Epithelial cell of proximal tubule (primary cell): ENCODE data around the gene IER5L. TPM values are rescaled to one million over a fixed set of nuclear protein-coding genes. Genes with fewer than 3 reads are reported as not detected.

ENCODE experiments used
- DNase-seq: peaks from one replicate; pipeline ENCODE4 v3.0.0-alpha.2; 2011; ENCODE audit warnings: low read depth
- H3K4me3 ChIP-seq: 2 replicates; pipeline ENCODE4 v1.5.1; 2011; ENCODE audit warnings: low read depth, mild to moderate bottlenecking, low read length
- total RNA-seq: library from RNA; depleted of rRNA; stranded (reverse); fragments of >200 nt; gene quantifications from 2 replicates; pipeline ENCODE4 v1.2.3, GENCODE V29; 2015
- TF ChIP-seq, protein P1 (sequence below): conservative IDR thresholded peaks from 2 replicates; pipeline ENCODE4 v1.5.1; 2012; ENCODE audit warnings: low read depth, mild to moderate bottlenecking, low read length

Gene IER5L
- total RNA-seq, 1 donor from 2014 or later: 43.2 TPM

DNA sequence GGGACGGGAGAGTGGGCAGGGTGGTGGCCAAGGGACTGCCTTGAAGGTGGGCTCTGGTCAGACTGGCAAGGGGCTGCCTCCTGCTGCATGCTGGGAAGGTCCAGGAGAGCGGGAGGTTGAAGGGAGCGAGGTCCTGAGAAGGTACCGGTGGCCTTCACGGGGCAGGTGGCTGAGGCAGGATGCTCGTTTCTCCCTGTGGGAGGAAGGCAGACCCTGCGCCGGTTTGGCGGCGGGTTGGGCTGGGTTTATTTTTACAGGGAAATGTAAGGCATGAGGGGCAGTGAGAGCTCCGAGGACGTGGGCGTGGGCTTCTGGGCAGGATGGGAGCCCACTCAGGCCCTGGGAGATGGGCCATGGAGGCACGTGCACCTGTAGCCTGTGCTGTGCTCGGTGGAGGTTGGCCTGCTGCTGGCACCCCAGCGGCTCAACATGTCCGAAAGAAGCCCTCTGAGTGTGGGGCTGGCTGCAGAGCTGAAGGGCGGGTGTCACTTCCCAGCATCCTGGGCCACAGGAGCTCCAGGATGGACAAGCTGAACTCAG is 27.3 kb downstream of the IER5L start:
- no peak for DNase-seq
- H3K4me3 ChIP-seq: no peak overlapping the region
- TF ChIP-seq, protein P1, sequence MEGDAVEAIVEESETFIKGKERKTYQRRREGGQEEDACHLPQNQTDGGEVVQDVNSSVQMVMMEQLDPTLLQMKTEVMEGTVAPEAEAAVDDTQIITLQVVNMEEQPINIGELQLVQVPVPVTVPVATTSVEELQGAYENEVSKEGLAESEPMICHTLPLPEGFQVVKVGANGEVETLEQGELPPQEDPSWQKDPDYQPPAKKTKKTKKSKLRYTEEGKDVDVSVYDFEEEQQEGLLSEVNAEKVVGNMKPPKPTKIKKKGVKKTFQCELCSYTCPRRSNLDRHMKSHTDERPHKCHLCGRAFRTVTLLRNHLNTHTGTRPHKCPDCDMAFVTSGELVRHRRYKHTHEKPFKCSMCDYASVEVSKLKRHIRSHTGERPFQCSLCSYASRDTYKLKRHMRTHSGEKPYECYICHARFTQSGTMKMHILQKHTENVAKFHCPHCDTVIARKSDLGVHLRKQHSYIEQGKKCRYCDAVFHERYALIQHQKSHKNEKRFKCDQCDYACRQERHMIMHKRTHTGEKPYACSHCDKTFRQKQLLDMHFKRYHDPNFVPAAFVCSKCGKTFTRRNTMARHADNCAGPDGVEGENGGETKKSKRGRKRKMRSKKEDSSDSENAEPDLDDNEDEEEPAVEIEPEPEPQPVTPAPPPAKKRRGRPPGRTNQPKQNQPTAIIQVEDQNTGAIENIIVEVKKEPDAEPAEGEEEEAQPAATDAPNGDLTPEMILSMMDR: no peak

DNA sequence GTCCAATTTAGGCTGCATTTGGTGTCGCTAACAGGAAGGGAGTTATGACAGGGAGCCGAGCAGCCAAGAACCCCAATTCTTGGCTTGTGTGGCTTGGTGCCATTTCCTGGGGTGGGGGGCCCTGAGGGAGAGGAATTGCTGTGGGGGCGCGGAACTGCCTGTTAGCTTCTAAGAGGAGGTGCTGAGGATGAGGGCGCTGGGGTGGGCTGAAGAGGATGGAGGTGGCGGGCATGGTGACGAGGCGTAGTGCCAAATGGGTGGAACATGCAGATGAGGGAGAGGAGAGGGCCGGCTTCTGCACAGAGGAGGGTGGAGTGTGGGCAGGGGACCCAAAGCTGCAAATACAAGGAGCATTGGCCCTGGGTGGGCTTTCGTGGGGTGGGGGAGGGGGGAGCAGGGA is 27.9 kb downstream of the IER5L start:
- no peak overlapping the region for H3K4me3 ChIP-seq
- TF ChIP-seq, protein P1: no peak
- no peak for DNase-seq

DNA sequence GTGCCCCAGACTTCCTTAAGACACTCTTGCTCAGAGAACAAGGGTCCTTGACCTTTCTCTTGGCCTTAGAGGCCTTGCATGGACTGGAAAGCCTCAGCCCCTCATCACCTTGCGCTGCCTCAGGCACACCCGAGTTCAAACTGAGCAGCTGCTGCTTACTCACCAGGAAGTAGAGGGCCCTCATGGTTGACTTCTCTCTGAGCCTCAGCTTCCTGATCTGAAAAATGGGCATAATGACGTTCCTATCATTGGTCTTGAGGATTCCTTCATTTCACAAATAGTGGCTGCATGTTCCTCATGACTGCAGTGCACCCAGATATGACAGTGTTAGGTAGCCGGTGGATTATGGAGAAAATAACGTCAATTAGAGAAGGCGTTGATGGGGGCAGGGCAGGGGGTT is 28.6 kb downstream of the IER5L start:
- no peak overlapping the region for H3K4me3 ChIP-seq
- no peak for DNase-seq
- TF ChIP-seq, protein P1: no peak

DNA sequence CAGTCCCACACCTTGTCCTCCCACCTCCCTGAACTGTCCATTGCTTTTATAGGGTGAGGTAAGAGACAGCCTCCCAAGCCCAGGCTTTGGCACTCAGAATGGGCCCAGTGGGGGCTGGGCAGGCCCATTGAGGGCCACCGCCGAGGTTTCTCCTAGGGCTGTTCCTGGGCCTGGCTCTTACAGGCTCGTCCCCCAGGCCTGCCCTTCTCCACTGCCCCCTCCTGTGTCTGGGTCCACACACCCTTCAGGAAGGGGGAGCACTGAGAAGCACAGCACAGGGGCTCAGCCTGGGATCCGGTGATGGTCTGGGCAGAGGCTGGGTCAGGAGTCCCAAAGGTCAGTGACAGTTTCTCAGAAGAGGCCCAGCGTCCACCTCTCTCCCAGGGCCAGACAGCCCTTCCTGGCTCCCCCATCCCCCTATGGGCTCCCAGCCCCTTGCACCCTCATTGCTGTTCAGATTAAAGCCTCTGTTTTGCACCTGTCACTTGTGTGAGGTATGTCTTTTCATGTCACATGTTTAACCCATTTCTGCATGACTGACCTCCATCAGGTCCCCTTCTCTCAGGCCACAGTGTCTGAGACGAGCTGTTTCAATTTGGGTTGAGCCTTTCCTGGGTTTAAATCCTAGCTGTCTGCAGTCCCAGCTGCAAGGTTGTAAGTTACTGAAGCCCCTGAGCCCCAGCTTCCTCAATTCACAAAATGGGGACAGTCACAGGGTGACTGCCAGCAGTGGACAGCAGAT is 29.4 kb downstream of the IER5L start:
- TF ChIP-seq, protein P1: no peak
- DNase-seq: no peak
- no peak overlapping the region for H3K4me3 ChIP-seq

DNA sequence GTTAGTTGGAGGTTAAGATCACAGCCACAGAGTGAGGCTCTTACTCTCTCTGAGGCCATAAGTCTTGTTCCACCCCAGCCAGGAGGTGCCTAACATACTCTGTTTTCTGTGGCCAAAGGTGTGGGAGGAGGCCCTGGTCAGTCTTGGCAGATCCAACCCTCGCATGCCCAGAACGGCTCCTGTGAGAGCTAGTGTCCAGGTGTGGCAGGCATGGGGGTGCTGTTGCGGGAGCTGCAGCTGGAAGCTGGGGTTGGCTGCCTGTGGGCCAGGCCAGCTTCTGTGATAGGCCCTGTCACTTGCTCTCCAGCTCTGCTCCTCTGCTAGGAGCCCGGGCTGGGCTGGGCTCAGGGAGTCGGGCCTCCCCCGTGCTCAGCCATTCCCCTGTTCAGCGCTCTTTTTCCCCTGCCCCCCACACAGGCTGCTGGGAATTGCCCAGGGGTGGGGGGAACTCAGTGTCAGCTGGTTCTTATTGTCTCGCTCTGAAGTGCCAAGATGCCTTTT is 31.6 kb downstream of the IER5L start:
- no peak overlapping the region for H3K4me3 ChIP-seq
- DNase-seq: no peak
- TF ChIP-seq, protein P1: no peak

DNA sequence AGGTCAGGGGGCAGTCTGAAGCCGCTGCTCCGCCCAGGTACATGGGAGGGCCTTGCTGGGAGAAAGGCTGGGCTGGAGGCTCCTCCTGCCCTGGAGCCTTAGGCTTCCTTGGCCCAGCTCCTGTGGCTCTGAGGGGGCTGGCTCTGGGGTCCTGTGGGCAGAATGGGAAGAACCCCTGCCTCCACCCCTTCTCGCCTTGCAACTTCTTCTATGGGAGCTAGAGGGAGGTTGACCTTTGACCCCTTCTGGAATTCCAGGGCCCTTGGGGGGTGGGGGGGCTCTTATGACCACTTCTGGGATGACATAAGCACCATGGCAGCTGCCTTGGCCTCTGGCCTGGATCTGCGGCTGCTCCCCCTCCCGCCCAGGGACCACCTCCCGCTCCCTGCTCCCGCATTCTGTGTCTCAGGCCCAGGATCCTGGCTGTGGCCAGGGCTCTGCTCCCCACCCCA is 32.2 kb downstream of the IER5L start:
- TF ChIP-seq, protein P1: no peak

More for the DNA sequence above, 32.2 kb downstream of the IER5L start:
- no peak overlapping the region for H3K4me3 ChIP-seq
- DNase-seq: no peak
